ENCODE data around the gene SRSF6.
A peak's percentile ranks its signal among the peaks of the same experiment; 100 is the strongest.
"Not testable (repeated sequence)": the region's sequence is repeated elsewhere in the genome, so short reads cannot be mapped to it uniquely, and the experiment has no call there.

The SRSF6 gene

GRCh38 chr20:43448748-43449535, 8.8 kb upstream of the SRSF6 start:
- peak; percentile 70 for DNase-seq (ENCODE audit: low spot score)

GRCh38 chr20:43450841-43451799, 6.6 kb upstream of the SRSF6 start:
- no peak for DNase-seq (ENCODE audit: low spot score)

GRCh38 chr20:43452404-43453126, 5.1 kb upstream of the SRSF6 start:
- no peak for DNase-seq (ENCODE audit: low spot score)

- not testable (repeated sequence) for DNase-seq (ENCODE audit: low spot score)
These were observed 1.4 kb upstream of the SRSF6 start for GRCh38 chr20:43456252-43456651.

- peak; percentile 93 for DNase-seq (ENCODE audit: low spot score)
These were observed 672 bp upstream of the SRSF6 start for GRCh38 chr20:43456809-43457639.

GRCh38 chr20:43458422-43458924, 777 bp downstream of the SRSF6 start:
- no peak for DNase-seq (ENCODE audit: low spot score)

GRCh38 chr20:43459022-43459942, 1.6 kb downstream of the SRSF6 start:
- DNase-seq (ENCODE audit: low spot score), result no peak

- DNase-seq (ENCODE audit: low spot score), result no peak
These were observed 2.6 kb downstream of the SRSF6 start for GRCh38 chr20:43460172-43460829.

- no peak for DNase-seq (ENCODE audit: low spot score)
These were observed 3.1 kb downstream of the SRSF6 start for GRCh38 chr20:43460830-43461200.

- no peak for DNase-seq (ENCODE audit: low spot score)
These were observed 4.4 kb downstream of the SRSF6 start for GRCh38 chr20:43461894-43462659.

- DNase-seq (ENCODE audit: low spot score), result no peak
These were observed 5.2 kb downstream of the SRSF6 start for GRCh38 chr20:43462660-43463526.

- DNase-seq (ENCODE audit: low spot score), result no peak
These were observed 6.0 kb downstream of the SRSF6 start for GRCh38 chr20:43463527-43464218.

GRCh38 chr20:43464219-43464790, 6.6 kb downstream of the SRSF6 start:
- no peak for DNase-seq (ENCODE audit: low spot score)

- DNase-seq (ENCODE audit: low spot score), result no peak
These were observed 7.9 kb downstream of the SRSF6 start for GRCh38 chr20:43465625-43465943.

- no peak for DNase-seq (ENCODE audit: low spot score)
These were observed 9.9 kb downstream of the SRSF6 start for GRCh38 chr20:43467589-43467988.

- no peak for DNase-seq (ENCODE audit: low spot score)
These were observed 15.1 kb downstream of the SRSF6 start for GRCh38 chr20:43472671-43473380.

GRCh38 chr20:43473381-43473704, 15.6 kb downstream of the SRSF6 start:
- DNase-seq (ENCODE audit: low spot score), result no peak
